GM21528 (cell line): Measurements from ENCODE around the gene CNBP.
"Not testable (repeated sequence)": the region's sequence is repeated elsewhere in the genome, so short reads cannot be mapped to it uniquely, and the experiment has no call there.

Experiments used
- ATAC-seq: cut with Tn5 transposase; IDR thresholded peaks from one replicate; pipeline ENCODE4 v1.9.1; 2021; ENCODE audit warnings: mild to moderate bottlenecking, moderate library complexity; ENCODE audit not compliant: unreplicated experiment, low FRiP score

The CNBP gene

DNA sequence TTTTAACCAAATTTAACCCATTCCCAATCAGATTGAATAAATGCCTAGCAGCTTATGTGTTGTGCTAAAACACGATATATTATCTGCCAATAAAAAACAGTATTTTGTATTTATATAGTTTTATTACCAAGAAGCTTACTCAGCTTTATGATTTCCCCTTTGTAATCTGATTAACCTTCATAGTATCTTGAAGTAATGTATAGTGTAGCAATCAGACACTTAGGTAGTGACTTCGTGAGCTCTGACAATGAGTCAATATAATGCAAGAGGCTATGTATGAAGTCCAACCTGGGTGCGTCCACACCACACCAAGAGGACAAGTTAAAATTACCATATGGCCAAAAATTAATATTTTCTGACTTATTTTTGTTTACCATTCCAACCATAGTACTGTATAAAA is 2.1 kb upstream of the CNBP start:
- no peak for ATAC-seq

GRCh38 chr3:129184784-129185542 is 1.3 kb upstream of the CNBP start:
- not testable (repeated sequence) for ATAC-seq

DNA sequence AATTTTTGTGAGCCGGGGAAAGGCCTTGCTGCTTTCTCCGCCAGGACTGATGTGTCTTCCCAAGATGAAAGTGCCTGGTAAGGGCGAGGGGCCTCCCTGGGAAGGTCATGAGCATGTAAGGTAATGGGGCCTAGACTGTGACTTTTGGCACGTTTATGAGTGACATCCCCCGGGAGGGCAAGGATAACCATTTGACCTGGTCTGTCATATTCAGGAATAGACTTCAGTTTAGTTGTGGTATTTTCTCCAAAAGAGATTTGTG is 631 bp upstream of the CNBP start:
- ATAC-seq, result peak; percentile 11

GRCh38 chr3:129182390-129183185 is 1.1 kb downstream of the CNBP start:
- no peak for ATAC-seq

GRCh38 chr3:129181819-129182218 is 1.9 kb downstream of the CNBP start:
- no peak for ATAC-seq

GRCh38 chr3:129180461-129180860 is 3.2 kb downstream of the CNBP start:
- no peak for ATAC-seq

GRCh38 chr3:129176051-129176450 is 7.6 kb downstream of the CNBP start:
- no peak for ATAC-seq

GRCh38 chr3:129173725-129174124 is 10.0 kb downstream of the CNBP start:
- no peak for ATAC-seq

DNA sequence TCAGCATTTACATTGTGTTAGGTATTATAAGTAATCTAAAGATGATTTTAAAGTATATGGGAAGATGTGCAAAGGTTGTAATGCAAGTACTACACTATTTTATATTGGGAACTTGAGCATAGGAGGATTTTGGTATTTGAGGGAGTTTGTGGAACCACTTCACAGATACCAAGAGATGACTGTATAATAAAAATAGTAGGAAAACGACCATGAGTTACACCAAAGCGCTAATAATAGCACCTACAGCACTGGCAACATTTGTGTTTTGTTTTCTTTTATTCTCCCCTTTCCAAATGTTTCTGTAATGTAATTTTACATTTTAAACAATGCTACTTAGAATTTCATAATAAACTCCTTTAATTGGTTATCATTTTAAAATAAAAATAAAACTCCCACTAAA is 10.5 kb downstream of the CNBP start:
- ATAC-seq, result no peak

DNA sequence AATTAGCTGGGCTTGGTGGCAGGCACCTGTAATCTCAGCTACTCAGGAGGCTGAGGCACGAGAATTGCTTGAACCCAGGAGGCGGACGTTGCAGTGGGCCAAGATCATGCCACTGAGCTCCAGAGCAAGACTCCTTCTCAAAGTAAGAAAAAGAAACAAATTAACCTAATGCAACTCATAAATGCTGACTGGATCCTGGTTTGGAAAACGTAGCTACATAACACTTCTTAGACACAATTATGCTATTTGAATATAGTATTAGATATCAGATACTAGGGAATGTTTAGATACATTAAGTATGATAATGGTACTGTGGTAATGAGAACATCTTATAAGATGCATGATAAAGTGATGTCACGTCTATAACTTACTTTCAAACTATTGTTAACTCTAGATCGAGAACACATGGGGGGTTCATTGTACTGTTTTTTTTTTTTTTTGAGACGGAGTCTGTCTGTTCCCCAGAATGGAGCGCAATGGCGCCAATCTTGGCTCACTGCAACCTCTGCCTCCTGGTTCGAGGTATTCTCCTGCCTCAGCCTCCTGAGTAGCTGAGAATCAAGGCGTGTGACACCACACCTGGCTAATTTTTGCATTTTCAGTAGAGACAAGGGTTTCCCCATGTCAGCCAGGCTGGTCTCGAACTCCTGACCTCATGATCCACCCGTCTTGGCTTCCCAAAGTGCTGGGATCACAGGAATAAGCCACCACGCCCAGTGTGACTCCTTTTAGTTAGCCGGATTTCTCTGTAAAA is 16.9 kb downstream of the CNBP start:
- no peak for ATAC-seq

GRCh38 chr3:129165594-129165993 is 18.1 kb downstream of the CNBP start:
- ATAC-seq, result not testable (repeated sequence)

DNA sequence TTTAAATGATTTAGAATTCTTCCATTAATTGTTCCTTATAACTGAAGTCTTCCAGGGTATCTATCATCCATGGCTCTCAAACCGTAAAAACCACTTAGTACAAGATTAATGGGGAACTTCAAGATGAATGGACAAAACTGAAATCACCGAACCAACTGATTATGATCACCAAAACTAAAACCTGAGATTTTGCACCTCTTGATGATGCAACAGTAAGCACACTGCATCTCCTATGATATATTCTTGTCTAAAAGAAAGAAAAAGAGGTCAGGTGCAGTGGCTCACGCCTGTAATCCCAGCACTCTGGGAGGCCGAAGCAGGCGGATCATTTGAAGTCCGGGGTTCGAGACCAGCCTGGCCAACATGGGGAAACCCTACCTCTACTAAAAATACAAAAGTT is 19.2 kb downstream of the CNBP start:
- ATAC-seq, result no peak

DNA sequence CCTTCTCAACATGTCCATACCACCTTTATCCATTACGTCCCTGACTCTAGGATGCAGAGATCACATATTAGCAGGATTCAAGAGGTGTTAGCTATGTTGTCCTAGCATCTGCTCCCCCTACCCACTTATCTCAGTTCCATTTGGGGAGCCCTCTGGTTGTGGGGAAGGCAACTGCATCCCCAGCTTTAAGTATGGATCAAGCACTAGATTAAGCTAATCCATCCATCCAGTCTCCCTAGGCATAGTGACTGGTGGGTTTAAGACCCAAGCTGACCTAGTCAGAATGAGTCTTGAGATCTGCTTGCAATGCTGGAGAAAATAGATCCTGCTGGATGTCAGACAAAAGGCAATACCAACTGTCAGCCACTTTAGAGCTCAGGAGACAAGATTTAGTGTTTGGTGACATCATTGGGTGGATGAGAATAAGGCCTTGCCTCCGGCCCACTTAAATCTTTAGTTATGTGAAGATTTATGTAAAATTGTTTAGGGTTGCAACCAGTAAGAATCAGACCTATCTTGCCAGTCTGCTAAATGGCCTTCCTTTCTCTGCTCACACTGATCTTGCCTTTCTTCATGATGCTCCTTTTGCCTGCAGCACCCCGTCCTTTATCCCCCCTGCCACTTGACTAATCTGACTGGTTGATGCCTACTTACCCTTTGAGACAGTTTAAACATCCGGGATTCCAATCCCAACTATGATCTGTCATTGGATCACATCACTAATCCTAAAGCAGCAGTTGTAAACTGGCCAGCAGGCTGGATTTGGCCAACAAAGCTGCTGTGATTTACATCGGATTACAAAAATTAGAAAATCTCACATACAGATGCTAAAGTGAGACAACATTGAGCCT is 20.7 kb downstream of the CNBP start:
- ATAC-seq, result no peak

GRCh38 chr3:129161860-129162271 is 21.8 kb downstream of the CNBP start:
- peak; percentile 7 for ATAC-seq

DNA sequence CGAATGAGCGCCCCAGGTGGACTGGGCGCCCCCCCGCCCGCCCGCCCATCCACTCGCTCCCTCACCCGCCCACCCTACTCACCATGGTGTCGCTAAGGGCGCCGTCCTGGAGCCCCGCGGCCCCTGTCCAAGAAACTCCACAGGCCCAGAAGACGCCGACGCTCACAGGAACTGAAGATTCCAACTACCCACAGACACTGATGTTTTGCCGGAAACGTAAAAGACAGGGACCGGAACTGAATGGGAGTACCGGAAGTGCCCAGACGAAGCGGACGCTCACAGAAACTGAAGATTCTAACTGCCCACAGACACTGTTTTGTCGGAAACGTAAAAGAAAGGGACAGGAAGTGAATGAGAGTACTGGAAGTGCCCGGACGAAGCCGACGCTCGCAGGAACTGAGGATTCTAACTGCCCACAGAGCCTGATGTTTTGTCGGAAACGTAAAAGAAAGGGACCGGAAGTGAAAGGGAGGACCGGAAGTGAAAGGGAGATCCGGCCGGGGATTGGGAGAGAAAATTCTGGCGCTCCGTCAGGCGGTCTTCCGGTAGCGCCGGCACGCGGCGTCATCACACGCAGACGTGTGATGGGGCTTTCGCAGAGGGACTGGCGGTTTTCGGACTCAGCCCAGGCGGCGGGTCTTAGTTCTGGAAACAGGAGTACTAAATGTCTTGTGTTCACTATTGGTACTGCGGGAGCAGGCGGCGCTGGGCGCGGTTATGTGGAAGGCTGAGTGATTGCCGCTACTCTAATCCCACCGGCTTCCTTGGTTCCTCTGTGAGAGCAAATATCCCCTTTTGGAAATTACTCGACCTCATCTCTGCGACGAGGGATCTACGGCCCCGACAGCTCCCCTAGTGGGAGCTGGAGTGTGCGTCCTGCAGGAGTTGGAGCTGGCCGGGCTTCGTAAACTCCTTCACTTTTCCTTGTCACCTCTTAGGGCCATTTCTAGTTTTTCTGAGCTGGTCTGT is 22.5 kb downstream of the CNBP start, which contains the start of gene ISY1:
Gene ISY1, minus strand, starts transcription at position 173 of the 969 bp plus-strand sequence. Its CDS starts 88 bp downstream, at position 85.
- peak; percentile 78 for ATAC-seq

DNA sequence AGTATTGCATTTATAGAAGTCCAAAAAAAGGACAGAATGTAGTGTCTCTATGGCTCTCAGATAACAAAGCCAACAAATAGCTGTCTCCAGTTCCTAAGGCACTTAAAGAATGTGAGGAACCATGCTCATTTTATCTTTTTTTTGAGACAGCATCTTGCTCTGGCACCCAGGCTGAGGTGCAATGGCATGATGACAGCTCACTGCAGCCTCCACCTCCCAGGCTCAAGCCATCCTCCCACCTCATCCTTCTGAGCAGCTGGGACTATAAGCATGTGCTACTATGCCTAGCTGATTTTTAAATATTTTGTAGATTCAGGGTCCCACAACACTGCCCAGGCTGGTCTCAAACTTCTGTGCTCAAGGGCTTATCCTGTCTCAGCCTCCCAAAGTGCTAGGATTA is 38.9 kb downstream of the CNBP start:
- ATAC-seq, result no peak

DNA sequence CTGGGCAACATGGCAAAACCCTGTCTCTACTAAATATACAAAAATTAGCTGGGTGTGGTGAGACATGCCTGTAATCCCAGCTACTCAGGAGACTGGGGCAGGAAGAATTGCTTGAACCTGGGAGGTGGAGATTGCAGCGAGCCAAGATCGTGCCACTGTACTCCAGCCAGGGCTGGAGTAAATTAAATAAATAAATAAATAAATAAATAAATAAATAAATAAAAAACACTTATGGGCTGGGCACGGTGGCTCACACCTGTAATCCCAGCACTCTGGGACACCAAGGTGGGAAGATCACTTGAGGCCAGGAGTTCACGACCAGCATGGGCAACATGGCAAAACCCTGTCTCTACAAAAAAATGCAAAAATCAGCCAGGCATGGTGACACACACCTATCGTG is 42.7 kb downstream of the CNBP start:
- ATAC-seq, result not testable (repeated sequence)

DNA sequence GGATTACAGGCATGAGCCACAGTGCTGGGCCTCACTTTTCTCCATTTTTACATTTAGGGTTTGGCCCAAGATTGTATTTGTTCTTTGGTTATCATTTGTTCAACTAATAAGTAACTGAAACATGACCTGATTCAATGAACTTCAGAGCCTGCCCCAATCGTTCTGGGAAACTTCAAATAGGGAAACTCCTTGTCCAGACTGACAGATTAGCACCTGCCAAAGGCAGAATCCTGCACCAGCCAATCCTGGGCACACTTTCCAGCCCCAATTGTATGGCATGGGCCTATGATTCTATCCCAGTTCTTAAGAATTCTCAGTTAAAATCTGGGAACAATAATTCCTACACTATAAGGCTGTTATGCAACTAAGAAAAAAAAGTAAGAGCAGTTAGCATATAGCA is 43.8 kb downstream of the CNBP start:
- ATAC-seq, result no peak

- not testable (repeated sequence) for ATAC-seq
Measured at GRCh38 chr3:129136275-129136674, 47.4 kb downstream of the CNBP start.
